ENCODE measurements around the gene GALNT18. TPM values are rescaled to one million over a fixed set of nuclear protein-coding genes. Genes with fewer than 3 reads are reported as not detected.

The GALNT18 gene
- total and polyA plus RNA-seq, 2 experiments from 2014 or later: 4.3 to 10.8 TPM

- TF ChIP-seq REST (IDR thresholded peaks at IDR 0.05; ENCODE audit: unreplicated experiment) (no peak), ZNF331 (CRISPR knock-in tag; IDR thresholded peaks at IDR 0.05; ENCODE audit: low read depth) (no peak)
- TF ChIP-seq, protein P1, sequence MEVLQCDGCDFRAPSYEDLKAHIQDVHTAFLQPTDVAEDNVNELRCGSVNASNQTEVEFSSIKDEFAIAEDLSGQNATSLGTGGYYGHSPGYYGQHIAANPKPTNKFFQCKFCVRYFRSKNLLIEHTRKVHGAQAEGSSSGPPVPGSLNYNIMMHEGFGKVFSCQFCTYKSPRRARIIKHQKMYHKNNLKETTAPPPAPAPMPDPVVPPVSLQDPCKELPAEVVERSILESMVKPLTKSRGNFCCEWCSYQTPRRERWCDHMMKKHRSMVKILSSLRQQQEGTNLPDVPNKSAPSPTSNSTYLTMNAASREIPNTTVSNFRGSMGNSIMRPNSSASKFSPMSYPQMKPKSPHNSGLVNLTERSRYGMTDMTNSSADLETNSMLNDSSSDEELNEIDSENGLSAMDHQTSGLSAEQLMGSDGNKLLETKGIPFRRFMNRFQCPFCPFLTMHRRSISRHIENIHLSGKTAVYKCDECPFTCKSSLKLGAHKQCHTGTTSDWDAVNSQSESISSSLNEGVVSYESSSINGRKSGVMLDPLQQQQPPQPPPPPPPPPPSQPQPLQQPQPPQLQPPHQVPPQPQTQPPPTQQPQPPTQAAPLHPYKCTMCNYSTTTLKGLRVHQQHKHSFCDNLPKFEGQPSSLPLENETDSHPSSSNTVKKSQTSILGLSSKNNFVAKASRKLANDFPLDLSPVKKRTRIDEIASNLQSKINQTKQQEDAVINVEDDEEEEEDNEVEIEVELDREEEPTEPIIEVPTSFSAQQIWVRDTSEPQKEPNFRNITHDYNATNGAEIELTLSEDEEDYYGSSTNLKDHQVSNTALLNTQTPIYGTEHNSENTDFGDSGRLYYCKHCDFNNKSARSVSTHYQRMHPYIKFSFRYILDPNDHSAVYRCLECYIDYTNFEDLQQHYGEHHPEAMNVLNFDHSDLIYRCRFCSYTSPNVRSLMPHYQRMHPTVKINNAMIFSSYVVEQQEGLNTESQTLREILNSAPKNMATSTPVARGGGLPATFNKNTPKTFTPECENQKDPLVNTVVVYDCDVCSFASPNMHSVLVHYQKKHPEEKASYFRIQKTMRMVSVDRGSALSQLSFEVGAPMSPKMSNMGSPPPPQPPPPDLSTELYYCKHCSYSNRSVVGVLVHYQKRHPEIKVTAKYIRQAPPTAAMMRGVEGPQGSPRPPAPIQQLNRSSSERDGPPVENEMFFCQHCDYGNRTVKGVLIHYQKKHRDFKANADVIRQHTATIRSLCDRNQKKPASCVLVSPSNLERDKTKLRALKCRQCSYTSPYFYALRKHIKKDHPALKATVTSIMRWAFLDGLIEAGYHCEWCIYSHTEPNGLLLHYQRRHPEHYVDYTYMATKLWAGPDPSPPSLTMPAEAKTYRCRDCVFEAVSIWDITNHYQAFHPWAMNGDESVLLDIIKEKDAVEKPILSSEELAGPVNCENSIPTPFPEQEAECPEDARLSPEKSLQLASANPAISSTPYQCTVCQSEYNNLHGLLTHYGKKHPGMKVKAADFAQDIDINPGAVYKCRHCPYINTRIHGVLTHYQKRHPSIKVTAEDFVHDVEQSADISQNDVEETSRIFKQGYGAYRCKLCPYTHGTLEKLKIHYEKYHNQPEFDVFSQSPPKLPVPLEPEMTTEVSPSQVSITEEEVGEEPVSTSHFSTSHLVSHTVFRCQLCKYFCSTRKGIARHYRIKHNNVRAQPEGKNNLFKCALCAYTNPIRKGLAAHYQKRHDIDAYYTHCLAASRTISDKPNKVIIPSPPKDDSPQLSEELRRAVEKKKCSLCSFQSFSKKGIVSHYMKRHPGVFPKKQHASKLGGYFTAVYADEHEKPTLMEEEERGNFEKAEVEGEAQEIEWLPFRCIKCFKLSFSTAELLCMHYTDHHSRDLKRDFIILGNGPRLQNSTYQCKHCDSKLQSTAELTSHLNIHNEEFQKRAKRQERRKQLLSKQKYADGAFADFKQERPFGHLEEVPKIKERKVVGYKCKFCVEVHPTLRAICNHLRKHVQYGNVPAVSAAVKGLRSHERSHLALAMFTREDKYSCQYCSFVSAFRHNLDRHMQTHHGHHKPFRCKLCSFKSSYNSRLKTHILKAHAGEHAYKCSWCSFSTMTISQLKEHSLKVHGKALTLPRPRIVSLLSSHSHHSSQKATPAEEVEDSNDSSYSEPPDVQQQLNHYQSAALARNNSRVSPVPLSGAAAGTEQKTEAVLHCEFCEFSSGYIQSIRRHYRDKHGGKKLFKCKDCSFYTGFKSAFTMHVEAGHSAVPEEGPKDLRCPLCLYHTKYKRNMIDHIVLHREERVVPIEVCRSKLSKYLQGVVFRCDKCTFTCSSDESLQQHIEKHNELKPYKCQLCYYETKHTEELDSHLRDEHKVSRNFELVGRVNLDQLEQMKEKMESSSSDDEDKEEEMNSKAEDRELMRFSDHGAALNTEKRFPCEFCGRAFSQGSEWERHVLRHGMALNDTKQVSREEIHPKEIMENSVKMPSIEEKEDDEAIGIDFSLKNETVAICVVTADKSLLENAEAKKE (CRISPR knock-in tag; IDR thresholded peaks at IDR 0.05): no peak
- TF ChIP-seq, protein P2, sequence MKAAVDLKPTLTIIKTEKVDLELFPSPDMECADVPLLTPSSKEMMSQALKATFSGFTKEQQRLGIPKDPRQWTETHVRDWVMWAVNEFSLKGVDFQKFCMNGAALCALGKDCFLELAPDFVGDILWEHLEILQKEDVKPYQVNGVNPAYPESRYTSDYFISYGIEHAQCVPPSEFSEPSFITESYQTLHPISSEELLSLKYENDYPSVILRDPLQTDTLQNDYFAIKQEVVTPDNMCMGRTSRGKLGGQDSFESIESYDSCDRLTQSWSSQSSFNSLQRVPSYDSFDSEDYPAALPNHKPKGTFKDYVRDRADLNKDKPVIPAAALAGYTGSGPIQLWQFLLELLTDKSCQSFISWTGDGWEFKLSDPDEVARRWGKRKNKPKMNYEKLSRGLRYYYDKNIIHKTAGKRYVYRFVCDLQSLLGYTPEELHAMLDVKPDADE (IDR thresholded peaks at IDR 0.05): no peak
Observed at GRCh38 chr11:11349870-11350337, 271.9 kb downstream of the GALNT18 start (continued).
